GM18520 (cell line): ENCODE measurements around the gene RAPGEF4.

ENCODE experiments used
- ATAC-seq: cut with Tn5 transposase; IDR thresholded peaks from one replicate; pipeline ENCODE4 v1.9.1; 2021; ENCODE audit not compliant: unreplicated experiment

Gene RAPGEF4

DNA sequence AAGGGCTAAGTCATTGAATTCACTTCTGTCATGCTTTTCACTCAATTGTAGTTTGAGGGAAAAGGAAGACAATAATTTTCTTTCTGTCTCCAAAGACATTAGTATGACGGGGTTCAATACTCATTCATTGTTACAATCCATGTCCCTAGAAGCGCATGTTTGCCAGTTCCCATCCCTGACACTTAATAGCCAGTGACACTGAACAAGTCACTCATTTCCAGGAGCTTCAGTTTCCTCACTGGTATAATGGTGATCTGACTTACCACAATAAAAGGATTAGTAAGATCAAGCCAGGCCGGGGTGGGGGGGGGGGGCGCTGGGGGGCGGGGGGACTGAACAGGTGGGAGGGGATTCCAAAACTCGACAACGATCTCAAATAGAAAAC lies 195.2 kb downstream of the RAPGEF4 start:
- no peak for ATAC-seq

DNA sequence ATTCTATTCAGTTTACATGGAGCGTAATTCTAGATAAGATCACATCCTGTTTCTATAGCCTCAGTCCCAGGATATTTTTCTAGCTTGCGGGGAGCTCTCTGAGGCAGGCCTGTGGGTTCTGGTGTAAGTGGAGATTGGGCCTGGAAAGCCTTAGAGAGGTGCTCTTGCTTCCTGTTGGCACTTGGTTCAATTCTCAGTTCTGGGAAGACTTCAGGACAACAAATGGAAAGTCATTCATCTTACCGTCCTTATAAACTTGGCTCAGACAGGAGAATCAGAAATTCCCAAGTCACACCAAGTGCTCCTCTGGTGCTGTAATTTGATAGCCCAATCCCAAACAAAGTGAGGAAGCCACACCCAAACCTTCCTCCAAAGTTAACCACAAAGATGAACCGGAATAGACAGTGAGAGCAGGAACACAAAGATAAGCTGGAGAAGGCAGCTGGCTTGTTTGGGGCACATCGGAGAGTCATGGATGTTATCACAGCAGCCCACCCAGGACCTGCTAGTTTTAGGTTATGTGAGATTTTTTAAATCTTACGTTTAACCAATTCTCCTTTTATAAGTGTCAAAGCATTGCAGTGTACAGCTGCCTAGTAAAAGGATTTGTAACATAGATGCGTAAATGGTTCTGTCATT lies 195.7 kb downstream of the RAPGEF4 start:
- ATAC-seq = no peak

DNA sequence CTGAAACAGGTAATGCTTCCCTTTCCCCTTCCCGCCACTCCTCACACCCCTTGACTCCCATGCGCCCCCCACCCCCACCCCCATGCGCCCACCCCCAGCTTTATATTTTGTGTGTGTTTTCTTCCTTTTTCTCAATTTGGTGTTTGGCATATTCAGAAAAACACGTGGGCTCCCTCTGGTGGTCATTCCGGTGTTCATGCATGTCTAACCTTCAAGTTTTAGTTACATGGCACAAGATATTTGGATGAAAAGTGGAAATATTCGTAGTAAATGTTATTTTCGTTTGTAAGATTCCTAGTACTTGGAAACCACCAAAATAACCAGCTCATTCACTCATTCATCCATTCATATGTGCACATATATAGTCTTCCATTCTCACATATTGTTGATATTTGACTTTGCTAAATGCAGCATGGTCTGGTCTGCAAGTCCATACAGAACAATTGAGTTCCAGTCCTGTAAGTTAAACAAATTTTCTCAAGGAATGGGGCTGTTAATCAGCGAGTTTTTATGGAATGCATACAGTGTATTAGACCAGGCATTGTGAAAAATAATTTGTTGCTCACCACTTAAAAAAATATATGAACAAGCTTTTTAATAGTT lies 196.4 kb downstream of the RAPGEF4 start:
- ATAC-seq = no peak

DNA sequence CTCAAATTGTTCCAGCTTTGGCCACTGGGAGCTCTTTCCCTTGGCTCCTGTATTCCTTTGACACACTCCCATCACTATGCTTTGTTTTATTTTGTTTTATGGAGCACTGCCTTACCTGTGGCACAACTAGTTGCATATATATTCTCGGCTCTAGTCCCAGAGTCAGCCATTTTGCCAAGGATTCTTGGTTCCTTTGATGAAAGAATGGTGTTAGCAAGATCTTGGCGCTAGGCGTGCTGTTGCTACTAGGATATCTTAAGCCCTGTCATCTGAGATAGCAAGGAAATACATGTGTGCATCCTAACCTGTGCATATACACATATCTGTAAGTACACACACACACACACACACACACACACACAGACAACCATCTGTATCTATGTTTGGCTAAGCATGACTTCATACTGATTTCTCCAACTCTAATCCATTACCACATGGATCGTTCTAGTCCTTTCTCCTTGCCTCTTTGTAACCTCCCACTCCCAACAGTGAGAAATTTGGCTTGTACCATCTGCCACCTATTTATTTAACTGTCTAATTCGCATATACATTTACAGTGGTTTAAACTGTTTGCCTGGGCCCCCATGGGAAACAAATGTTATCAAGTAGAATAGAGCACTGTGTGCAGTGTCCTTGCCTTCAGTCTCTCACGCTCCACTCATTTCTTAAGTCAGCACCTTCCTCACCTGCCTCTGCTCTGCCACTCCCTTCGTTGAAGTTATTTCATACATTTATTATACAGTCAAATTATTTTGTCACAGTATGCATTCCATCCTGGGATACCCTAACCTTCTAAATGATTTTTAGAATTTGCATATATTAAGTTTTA lies 202.5 kb downstream of the RAPGEF4 start:
- no peak for ATAC-seq

DNA sequence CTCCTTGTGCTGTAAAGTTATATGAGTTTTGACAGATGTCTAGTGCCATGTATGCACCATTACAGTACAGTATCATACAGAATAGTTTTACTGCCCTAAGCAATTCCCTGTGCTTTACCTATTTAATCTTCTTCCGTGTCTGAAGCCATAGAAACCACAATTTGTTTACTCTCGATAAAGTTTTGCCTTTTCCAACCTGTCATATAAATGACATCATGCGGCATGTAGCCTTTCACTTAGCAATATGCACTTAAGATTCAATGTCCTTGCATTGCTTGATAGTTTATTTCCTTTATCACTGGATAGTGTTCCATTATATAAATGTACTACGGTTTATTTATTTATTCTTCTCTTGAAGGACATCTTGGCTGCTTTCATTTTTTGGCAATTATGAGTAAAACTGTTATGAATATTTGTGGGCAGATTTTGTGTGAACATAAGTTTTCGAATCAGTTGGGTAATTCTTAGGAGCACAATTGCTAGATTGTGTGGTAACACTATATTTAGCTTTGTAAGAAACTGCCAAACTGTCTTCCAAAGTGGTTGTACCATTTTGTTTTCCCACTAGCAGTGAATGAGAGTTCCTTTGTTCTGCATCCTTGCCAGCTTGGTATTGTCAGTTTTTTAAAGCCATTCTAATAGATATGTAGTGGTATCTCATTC lies 203.2 kb downstream of the RAPGEF4 start:
- no peak for ATAC-seq

DNA sequence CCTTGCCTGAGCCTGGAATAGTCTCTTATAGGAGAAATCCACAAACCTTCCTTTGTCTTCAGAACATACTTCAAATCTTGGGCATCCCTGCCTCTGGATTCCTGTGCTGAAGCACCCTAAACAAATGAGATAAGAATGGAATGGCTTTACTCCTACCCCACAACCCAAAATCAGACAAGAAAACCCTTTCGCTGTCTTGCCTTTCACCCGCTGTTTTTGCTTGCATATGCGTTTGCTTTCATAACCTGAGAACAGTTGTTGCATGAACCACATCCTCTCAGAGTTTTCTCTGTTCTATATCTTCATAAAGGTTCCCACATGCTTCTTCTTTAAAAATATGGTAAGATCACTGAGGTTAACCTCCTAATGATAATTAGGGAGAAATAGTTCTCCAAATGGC lies 207.9 kb downstream of the RAPGEF4 start:
- ATAC-seq = no peak

DNA sequence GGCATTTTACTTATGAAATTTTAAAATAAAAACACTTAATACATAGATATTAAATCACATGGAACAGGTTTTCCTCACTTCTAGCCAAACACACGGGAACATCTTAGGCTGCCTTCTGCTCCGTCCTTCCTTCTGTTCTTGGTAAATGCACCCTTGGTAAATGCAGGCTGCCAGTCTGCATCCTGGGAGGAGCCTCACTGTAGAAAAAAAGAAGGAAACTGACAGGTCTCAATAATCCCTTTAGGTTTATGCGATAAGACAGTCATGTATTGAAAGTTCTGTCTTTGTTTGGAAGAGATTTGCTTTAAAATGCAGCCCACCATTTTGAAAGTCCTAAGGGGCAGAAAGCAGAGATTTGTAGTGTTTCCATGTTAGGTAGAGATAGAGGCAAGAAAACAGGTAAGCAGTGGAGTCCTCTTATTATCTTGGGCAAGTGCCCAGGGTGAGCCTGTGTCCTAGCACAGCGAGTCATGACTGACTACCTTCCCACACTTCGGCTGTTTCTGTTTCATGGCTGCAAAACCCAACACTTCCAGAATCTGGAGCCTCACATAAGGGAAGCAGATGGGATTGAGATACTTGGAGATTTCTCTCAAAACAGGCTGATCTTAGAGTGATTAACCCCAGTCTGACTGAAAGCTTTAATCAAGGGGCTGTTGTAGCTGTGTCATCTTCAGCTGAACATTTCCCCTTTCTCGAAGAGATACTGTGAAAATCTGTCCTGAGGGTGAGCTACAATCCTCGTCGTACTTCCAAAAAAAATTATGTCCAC lies 208.6 kb downstream of the RAPGEF4 start:
- ATAC-seq = no peak

DNA sequence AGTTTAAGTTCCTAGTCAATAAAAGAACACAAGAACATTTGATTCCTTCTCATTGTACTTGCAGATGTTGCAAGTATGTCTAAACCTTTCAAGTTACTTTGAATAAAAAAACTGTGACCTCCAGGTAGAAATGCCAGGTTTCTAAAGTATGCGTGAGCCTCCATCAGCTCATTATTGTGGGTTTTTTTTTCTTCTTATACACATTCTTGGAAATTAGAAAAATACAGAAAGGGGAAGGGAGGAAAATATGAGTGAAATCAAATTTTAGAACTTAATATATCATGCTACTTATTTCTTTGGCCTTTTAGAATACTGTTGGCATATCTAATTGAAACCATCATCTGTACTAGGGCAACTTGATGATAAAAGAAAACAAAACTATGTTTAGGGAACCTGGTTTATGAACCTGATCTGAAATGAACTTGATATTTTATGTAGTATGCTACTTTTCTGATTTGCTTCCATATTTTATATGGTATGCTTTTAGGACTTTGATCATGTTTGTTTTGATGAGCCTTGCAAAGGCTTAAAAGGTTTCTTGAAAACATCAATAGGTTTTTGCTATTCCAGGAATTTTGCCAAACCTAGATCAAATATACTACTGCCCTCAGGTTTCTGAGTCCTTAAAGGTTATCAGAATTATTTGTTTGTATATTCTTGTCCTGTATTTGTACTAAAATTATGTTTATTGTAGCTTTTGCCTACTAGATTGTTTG lies 209.3 kb downstream of the RAPGEF4 start:
- ATAC-seq = no peak

DNA sequence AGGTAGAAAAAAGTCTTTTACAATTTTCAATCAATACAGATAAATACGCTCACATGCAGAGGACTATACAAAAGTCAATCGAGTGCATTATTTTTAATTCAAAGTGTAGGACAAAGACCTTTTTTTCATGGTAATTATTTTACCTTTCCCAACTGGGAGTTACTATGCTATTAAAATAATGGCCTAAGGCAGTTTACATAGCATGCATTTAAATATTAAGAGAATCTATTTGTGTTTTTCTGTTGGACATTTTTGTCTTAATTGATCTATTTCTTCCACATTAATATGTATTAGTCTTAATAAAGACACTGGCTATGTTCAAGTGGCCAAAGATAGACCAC lies 209.8 kb downstream of the RAPGEF4 start:
- no peak for ATAC-seq

DNA sequence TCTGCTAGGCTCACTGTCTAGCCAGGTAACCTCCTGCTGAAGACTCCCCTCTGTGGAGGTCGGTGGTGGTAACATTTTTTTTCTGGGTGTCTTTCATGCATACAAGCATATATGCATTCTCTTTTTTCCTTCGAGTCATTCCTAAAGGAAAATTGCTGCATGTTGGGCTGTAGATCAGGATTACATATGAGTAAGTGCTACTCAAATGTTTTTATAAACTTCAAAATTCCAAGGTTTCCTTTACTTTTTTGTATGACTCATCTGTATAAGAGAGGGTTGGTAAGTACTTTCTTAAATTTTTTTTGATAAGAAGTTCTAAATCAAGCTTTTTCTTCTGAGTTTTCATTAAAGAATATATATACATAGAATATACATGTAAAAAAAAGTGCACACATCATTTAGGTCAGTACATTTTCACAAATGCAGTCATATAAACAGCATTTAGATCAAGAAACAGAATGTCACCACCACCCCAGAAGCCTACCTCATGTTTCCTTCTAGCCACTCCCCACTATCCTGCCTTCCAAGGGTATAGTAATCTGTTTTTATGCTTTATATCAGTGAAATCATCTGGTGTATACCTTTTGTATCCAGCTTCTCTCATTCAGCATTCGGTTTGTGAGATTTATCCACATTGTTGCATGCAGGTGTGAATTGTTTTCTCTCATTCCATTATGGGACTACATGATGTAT lies 212.0 kb downstream of the RAPGEF4 start:
- no peak for ATAC-seq

DNA sequence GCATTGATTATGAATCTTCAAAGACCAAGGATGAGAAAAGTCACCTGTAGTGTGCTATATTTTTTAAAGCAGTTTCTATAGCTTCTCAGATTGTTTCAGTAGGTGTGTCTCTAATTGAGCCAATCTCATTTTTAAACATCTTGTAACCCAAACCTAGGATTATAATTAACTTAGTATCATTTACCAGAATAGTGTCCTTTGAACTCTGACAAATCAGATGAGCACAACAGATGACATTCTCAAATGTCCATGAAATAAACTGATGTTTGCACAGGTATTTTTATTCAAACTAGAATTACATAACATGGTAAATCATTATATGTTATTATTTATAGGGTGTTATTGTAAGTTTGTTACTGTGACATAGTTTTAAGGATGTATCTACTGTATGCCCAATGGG lies 213.9 kb downstream of the RAPGEF4 start:
- ATAC-seq = no peak

DNA sequence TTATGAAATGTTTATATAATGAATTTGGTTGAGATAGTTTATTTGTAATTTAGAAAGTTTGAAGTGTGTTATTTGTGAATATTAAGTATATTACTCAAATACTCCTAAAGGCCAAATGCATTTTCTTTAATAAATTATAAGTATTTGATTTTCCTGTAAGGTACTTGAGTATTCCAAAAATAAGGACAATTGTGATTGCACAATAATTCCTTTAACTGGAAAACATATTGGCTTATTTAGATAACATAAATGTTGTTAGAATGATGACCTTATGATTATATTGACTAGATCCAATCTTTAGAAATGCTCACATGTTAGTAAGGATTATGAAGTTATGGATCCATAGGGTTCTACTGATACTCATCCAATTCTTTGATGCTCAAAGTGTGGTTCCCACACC lies 214.9 kb downstream of the RAPGEF4 start:
- no peak for ATAC-seq

DNA sequence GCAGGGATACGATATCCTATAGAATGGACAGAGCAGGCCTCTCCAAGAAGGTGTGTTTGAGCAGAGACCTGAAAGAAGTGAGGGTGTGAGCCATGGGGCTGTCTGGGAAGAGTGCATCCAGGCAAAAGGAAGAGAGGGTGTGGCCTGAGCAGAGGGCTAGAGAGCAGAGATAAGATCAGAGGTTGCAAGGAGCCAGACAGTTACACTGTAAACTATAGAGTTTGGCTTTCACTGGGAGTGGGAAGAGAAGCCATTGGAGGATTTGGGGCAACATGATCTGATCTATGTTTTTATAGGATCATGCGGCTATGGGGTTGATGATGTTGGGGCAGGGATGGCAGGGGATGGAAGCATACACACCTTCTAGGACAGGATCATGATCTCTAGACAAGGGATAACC lies 215.9 kb downstream of the RAPGEF4 start:
- no peak for ATAC-seq

DNA sequence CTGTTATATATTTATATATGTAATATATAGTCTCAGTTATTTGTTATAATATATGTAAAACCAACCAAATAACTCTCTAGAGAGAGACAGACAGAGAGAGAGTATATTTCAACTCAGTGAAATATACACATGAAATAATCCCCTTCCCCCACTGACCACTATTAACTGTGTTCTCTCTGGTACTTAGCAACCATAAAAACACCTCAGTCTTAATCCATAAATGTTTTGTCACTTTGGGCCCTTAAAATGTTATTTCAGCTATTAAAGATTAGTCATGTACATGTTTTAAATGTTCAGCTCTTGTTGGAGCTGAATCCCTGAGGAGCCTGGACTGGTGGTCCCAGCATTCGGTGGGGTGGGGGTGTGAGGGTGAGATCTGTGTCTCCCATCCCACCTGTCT lies 217.8 kb downstream of the RAPGEF4 start:
- no peak for ATAC-seq

DNA sequence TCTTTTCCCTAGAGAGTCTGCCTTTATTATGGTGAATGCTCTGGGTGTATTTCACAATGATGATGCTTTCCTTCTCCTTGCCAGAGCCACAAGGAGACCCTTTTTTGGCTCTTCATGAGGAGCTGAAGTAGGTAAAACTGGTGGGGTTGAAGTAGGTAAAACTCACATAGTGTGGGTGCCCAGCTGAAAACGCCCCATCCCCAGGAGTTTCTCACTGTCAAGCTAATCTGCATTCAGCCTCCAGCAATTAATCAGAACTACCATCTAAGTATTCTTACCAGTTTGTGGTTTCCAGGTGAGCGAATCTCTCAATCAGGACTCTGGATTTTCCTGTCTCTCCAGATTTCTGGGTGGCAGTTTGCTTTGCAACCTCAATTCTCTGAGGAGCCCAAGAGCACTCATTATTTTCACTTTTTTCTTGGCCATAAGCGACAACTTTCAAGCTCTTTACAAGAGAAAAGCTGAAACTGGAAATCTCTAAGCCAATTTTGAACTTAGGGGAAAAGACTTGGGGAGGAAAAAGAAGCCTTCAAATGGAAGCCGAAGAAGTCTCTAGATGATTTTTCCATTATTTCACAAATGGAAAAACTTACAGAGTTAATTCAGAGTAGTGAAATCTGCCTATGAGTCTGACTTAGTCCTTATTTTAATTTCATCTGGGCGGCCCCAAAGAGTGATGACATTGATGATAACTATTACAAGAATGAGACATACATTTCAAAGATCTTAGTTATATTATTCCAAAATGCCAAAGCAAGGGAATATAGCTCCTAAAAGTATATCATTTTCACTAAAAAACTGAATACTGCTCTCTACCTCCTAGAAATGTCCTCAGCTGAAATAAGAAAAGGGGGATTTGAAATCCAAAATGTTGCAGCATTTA lies 218.6 kb downstream of the RAPGEF4 start:
- no peak for ATAC-seq

DNA sequence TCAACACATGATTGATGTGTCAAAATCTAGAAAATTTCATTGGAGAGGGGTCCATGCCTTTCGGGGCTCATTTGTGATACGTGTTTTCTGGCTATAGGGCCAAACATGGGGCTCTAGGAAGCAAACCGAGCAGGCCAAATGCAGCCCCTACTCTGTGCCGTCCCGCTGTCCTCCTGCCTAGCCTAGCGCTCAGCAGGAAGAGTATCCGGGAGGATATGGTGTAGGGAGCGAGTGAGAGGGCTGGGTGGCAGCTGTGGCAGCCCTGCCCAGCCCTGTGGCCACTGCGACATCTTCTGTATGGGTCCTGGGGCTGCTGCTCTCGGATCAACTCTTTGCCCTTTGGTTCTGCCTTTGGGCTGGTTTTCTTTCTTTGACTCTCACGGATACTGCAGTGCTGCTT lies 219.9 kb downstream of the RAPGEF4 start:
- ATAC-seq = no peak

DNA sequence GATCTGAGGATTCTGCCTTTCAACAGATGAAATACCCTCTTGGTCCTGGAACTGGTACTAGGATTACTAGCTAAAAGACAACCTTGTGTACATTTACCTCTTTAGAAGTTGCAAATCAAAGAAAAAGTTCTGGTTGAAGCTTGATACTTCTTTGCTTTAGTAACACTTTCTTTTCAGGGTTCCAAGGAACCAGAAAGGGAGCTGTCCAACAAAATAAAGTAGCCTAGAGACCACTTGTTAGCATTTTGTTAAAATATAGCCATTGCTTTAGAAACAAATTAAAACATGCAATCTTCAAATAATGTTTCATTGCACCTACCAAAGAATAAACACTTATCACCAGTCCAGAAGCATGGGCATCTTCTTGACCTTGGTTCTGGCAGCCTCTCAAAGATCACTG lies 222.1 kb downstream of the RAPGEF4 start:
- no peak for ATAC-seq

DNA sequence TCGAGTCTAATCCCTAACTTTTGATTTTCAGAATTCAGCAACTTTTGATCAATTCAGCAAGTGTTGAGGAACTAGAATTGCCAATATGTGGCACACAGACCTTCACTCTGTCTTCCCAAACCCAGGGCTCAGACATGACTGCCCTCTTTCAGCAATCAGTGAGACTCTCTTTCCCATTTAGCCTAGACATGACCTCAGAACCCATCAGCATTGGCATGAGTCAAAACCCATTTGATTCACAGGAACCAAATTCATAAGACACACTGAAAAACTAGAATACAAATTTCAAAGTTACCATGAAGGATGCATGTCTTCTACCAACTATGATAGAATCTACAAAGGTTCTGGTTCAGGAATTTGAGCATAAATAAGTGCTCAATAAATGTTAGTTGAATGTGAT lies 226.4 kb downstream of the RAPGEF4 start:
- no peak for ATAC-seq

DNA sequence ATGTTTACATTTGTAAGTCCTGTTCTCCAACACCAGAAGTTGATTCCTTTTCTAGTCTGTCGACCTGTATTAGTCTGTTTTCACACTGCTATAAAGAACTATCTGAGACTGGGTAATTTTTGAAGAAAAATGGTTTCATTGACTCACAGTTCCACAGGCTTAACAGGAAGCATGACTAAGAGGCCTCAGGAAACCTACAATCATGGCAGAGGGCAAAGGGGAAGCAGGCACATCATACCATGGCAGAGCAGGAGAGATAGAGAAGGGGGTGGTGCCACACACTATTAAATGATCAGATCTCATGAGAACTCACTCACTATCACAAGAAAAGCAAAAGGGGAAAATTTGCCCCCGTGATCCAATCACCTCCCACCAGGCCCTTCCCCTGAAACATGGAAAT lies 227.2 kb downstream of the RAPGEF4 start:
- no peak for ATAC-seq
